Measurements from ENCODE around the gene UCN3. TPM values are rescaled to one million over a fixed set of nuclear protein-coding genes. Genes with fewer than 3 reads are reported as not detected.

The UCN3 gene
- total and polyA plus RNA-seq, 2 of the 4 experiments (the other 2 are of a cell fraction), result not detected

DNA sequence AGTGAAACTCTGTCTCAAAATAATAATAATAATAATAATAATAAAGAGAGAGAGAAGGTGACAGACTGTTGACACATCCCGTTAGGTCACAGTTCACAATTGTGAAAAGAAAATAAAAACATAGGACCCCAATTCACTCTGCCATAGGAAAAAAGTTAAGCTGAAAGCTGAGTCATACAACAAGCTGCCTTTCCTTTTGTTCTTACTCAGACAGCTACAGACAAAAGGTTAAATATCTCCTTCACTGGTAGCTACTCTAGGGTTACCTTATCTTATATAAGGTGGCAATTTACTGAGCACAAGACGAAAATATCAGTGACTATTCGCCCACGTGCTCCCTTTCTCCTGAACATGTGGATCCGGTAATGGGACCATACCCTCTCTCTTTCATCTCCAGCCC lies 22.4 kb downstream of the UCN3 start:
- POLR2A ChIA-PET (ENCODE audit: unreplicated experiment), result no interaction called here
- H3K79me1 ChIP-seq (ENCODE audit: low read depth in 1 of 2, low read length in 2 of 2), result no peaks in the 10 kb centered on the region
- ATAC-seq (ENCODE audit: low read depth), result no peak

More for the DNA sequence above, 22.4 kb downstream of the UCN3 start:
- in situ Hi-C loops (cut with MboI; ENCODE audit: low sequenced_read_pairs) (loop anchor here (10.0 kb wide), 1 partner anchor 542 kb away; no protein-coding TSS in a partner anchor), dilution Hi-C loops (cut with HindIII; ENCODE audit: low sequenced_read_pairs, unreplicated experiment) (no loop called here), intact Hi-C loops (cut with micrococcal nuclease) (loop anchor here (10.0 kb wide), 1 partner anchor 572 kb away; no protein-coding TSS in a partner anchor)
- no peak overlapping the region for H4K5ac ChIP-seq (ENCODE audit: low read depth, low read length)
- no peak overlapping the region for H2AK5ac ChIP-seq (ENCODE audit: low read depth, low read length)
- TF ChIP-seq MXI1 (IDR thresholded peaks at IDR 0.05; ENCODE audit: borderline replicate concordance, low read depth, low read length) (no peak), SMC3 (IDR thresholded peaks at IDR 0.05; ENCODE audit: low read depth, low read length) (no peak), MAZ (IDR thresholded peaks at IDR 0.05; ENCODE audit: borderline replicate concordance, low read depth, low read length) (no peak), RFX5 (IDR thresholded peaks at IDR 0.05; ENCODE audit: low read depth, low read length) (no peak), POLR2A (IDR thresholded peaks at IDR 0.05; ENCODE audit: low read depth, low read length) (no peak), FOS (IDR thresholded peaks at IDR 0.05; ENCODE audit: low read depth, low read length) (no peak), CHD1 (IDR thresholded peaks at IDR 0.05; ENCODE audit: low read depth, low read length) (no peak), RCOR1 (IDR thresholded peaks at IDR 0.05; ENCODE audit: insufficient replicate concordance, low read length) (no peak), CEBPB (IDR thresholded peaks at IDR 0.05; ENCODE audit: low read depth, low read length) (no peak), RAD21 (IDR thresholded peaks at IDR 0.05; ENCODE audit: low read length) (no peak), BHLHE40 (IDR thresholded peaks at IDR 0.05; ENCODE audit: low read depth, low read length) (no peak), MAFK (IDR thresholded peaks at IDR 0.05; ENCODE audit: low read depth, low read length) (no peak), USF2 (IDR thresholded peaks at IDR 0.05; ENCODE audit: low read depth, low read length) (no peak)
- TF ChIP-seq, protein P1, sequence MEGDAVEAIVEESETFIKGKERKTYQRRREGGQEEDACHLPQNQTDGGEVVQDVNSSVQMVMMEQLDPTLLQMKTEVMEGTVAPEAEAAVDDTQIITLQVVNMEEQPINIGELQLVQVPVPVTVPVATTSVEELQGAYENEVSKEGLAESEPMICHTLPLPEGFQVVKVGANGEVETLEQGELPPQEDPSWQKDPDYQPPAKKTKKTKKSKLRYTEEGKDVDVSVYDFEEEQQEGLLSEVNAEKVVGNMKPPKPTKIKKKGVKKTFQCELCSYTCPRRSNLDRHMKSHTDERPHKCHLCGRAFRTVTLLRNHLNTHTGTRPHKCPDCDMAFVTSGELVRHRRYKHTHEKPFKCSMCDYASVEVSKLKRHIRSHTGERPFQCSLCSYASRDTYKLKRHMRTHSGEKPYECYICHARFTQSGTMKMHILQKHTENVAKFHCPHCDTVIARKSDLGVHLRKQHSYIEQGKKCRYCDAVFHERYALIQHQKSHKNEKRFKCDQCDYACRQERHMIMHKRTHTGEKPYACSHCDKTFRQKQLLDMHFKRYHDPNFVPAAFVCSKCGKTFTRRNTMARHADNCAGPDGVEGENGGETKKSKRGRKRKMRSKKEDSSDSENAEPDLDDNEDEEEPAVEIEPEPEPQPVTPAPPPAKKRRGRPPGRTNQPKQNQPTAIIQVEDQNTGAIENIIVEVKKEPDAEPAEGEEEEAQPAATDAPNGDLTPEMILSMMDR (conservative IDR thresholded peaks at IDR 0.05; ENCODE audit: low read depth, low read length), result no peak
- TF ChIP-seq, protein P2, sequence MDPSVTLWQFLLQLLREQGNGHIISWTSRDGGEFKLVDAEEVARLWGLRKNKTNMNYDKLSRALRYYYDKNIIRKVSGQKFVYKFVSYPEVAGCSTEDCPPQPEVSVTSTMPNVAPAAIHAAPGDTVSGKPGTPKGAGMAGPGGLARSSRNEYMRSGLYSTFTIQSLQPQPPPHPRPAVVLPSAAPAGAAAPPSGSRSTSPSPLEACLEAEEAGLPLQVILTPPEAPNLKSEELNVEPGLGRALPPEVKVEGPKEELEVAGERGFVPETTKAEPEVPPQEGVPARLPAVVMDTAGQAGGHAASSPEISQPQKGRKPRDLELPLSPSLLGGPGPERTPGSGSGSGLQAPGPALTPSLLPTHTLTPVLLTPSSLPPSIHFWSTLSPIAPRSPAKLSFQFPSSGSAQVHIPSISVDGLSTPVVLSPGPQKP (IDR thresholded peaks at IDR 0.05; ENCODE audit: borderline replicate concordance, low read depth, low read length), result no peak
- H3K4me2 ChIP-seq (ENCODE audit: low read depth, low read length), result no peak overlapping the region
- CTCF ChIA-PET, result no interaction called here
- no peak overlapping the region for H3K27ac ChIP-seq (ENCODE audit: insufficient read depth, low read length)
- H2BK20ac ChIP-seq (ENCODE audit: low read depth, low read length), result no peak overlapping the region
- H2BK15ac ChIP-seq (ENCODE audit: low read depth, low read length), result no peak overlapping the region
- no peak overlapping the region for H3K14ac ChIP-seq (replicated peaks; ENCODE audit: low read depth, low read length)
- H2BK5ac ChIP-seq (ENCODE audit: low read depth, low read length, poor library complexity, severe bottlenecking), result no peak overlapping the region
- H3K4ac ChIP-seq (ENCODE audit: low read depth, low read length), result no peak overlapping the region
- H3K23ac ChIP-seq (ENCODE audit: low read depth, low read length), result no peak overlapping the region
- BruUV-seq (replicated peaks), result no TSS peak
- no peaks in the 10 kb centered on the region for H4K20me1 ChIP-seq (ENCODE audit: insufficient read depth, low read length)
- H3K9me1 ChIP-seq (ENCODE audit: insufficient read depth, low read length), result no peaks in the 10 kb centered on the region
- no peaks in the 10 kb centered on the region for H3K36me3 ChIP-seq (ENCODE audit: control insufficient read depth, insufficient read depth, low read length)
- no peak overlapping the region for H2AFZ ChIP-seq (replicated peaks; ENCODE audit: low read length, poor library complexity)
- H3K56ac ChIP-seq (ENCODE audit: extremely low read depth, insufficient read depth, low read length), result no peak overlapping the region
- no peak overlapping the region for H4K8ac ChIP-seq (ENCODE audit: low read depth in 2 of 2, low read length in 2 of 2)
- H2AK9ac ChIP-seq (replicated peaks; ENCODE audit: low read depth, low read length, poor library complexity), result no peak overlapping the region
- H3K18ac ChIP-seq (ENCODE audit: low read depth, low read length), result no peak overlapping the region
- 68% methylated on average over 4 of the region's 5 CpGs; no CpG with 5 or more reads in 1 of the 2 experiments for WGBS, 2 experiments (ENCODE audit: extremely low coverage in 2 of 2, insufficient read length in 1 of 2)
- H3K4me3 ChIP-seq (ENCODE audit: insufficient read depth, low read depth, low read length), result no peak overlapping the region
- no peak overlapping the region for H3K9ac ChIP-seq (ENCODE audit: low read depth, low read length)
- no peaks in the 10 kb centered on the region for H3K4me1 ChIP-seq (ENCODE audit: control insufficient read depth, insufficient read depth, low read length)
- H2BK120ac ChIP-seq (ENCODE audit: low read depth, low read length), result no peak overlapping the region
- no peak overlapping the region for H4K91ac ChIP-seq (ENCODE audit: insufficient read depth, low read depth, low read length)
- peaks cover 7% of the 10 kb centered on the region for H3K27me3 ChIP-seq (ENCODE audit: control insufficient read depth, insufficient read depth, low read length)
- H3K9me3 ChIP-seq (ENCODE audit: control insufficient read depth, insufficient read depth, low read length), result peaks cover 4% of the 10 kb centered on the region
- no peak for DNase-seq
